GM23248 (cell line): ENCODE data around the gene KLHL30. TPM values are rescaled to one million over a fixed set of nuclear protein-coding genes. Genes with fewer than 3 reads are reported as not detected.
"Not testable (repeated sequence)": the region's sequence is repeated elsewhere in the genome, so short reads cannot be mapped to it uniquely, and the experiment has no call there.

Experiments used
- DNase-seq: peaks from one replicate; pipeline ENCODE4 v3.0.0-alpha.2; 2015
- H2AFZ ChIP-seq: fragments of 200-600 bp; sonication (generic); 2 replicates; pipeline ENCODE4 v1.6.1; 2016; ENCODE audit warnings: antibody characterized with exemption
- H3F3A ChIP-seq: fragments of 200-600 bp; sonication (generic); 2 replicates; pipeline ENCODE4 v1.6.1; 2016; ENCODE audit warnings: mild to moderate bottlenecking, antibody characterized with exemption, mixed run types; ENCODE audit not compliant: insufficient read depth
- H3K27ac ChIP-seq: fragments of 200-600 bp; sonication (generic); 2 replicates; pipeline ENCODE4 v1.5.1; 2016; ENCODE audit warnings: mild to moderate bottlenecking
- H3K27me3 ChIP-seq: fragments of 200-600 bp; sonication (generic); replicated peaks from 2 replicates; pipeline ENCODE4 v1.6.1; 2016; ENCODE audit warnings: mild to moderate bottlenecking; ENCODE audit not compliant: insufficient read depth
- H3K36me3 ChIP-seq: fragments of 200-600 bp; sonication (generic); 2 replicates; pipeline ENCODE4 v1.6.1; 2016; ENCODE audit warnings: low read depth, mild to moderate bottlenecking
- H3K4me1 ChIP-seq: fragments of 200-600 bp; sonication (generic); 2 replicates; pipeline ENCODE4 v1.6.1; 2016; ENCODE audit warnings: mild to moderate bottlenecking; ENCODE audit not compliant: insufficient read depth
- H3K4me2 ChIP-seq: fragments of 200-600 bp; sonication (generic); one replicate; pipeline ENCODE4 v1.6.1; 2016; ENCODE audit warnings: mild to moderate bottlenecking; ENCODE audit not compliant: unreplicated experiment
- H3K4me3 ChIP-seq: fragments of 200-600 bp; sonication (generic); 2 replicates; pipeline ENCODE4 v1.5.1; 2016; ENCODE audit warnings: mild to moderate bottlenecking
- H3K79me2 ChIP-seq: fragments of 200-600 bp; sonication (generic); 2 replicates; pipeline ENCODE4 v1.6.1; 2016; ENCODE audit warnings: mild to moderate bottlenecking; ENCODE audit not compliant: insufficient read depth
- H3K9ac ChIP-seq: fragments of 200-600 bp; sonication (generic); 2 replicates; pipeline ENCODE4 v1.6.1; 2016; ENCODE audit warnings: mild to moderate bottlenecking
- H3K9me2 ChIP-seq: fragments of 200-600 bp; sonication (generic); 2 replicates; pipeline ENCODE4 v1.6.1; 2016; ENCODE audit warnings: mixed run types, mild to moderate bottlenecking, moderate library complexity; ENCODE audit not compliant: insufficient read depth
- H3K9me3 ChIP-seq: fragments of 200-600 bp; sonication (generic); one replicate; pipeline ENCODE4 v1.6.1; 2017; ENCODE audit warnings: low read depth
- H4K20me1 ChIP-seq: fragments of 200-600 bp; sonication (generic); 2 replicates; pipeline ENCODE4 v1.6.0; 2016; ENCODE audit not compliant: insufficient read depth
- EZH2 ChIP-seq: fragments of 200-600 bp; sonication (generic); IDR thresholded peaks from 2 replicates; pipeline ENCODE4 v1.6.1; 2018; ENCODE audit warnings: antibody characterized with exemption, mild to moderate bottlenecking; ENCODE audit not compliant: insufficient read depth, poor library complexity, severe bottlenecking
- EZH2phosphoT487 ChIP-seq: fragments of 200-600 bp; sonication (generic); IDR thresholded peaks from 2 replicates; pipeline ENCODE4 v1.6.1; 2018; ENCODE audit warnings: antibody characterized with exemption, moderate library complexity, mild to moderate bottlenecking, low read depth; ENCODE audit not compliant: insufficient read depth
- WGBS, 2 experiments: methylation state at CpG; one replicate each; pipeline ENCODE4 v1.1.6; 2015 to 2017; ENCODE audit warnings: low lambda C conversion rate in 2 of 2, low coverage in 1 of 2; ENCODE audit errors: missing lambda C conversion rate in 2 of 2; 5-methylcytosine and 5-hydroxymethylcytosine counted together
- in situ Hi-C: fragments of 300-500 bp; cut with MboI; formaldehyde crosslinking; loops from 2 replicates; pipeline ENCODE4 v1.15.0; 2020
- polyA plus RNA-seq: library from polyadenylated mRNA; unstranded; fragments of >200 nt; fragmentation: Nextera tagmentation; extraction: Ambion mirVana; gene quantifications from 2 replicates; pipeline ENCODE4 v1.2.1, GENCODE V29; 2016
- total RNA-seq: library from RNA; depleted of rRNA; stranded (reverse); fragments of >200 nt; shearing (Covaris generic); gene quantifications from 2 replicates; pipeline ENCODE4 v1.2.3, GENCODE V29; 2014

Gene KLHL30
- total and polyA plus RNA-seq, 2 experiments from 2014 or later, result 0.05 to 0.11 TPM

DNA sequence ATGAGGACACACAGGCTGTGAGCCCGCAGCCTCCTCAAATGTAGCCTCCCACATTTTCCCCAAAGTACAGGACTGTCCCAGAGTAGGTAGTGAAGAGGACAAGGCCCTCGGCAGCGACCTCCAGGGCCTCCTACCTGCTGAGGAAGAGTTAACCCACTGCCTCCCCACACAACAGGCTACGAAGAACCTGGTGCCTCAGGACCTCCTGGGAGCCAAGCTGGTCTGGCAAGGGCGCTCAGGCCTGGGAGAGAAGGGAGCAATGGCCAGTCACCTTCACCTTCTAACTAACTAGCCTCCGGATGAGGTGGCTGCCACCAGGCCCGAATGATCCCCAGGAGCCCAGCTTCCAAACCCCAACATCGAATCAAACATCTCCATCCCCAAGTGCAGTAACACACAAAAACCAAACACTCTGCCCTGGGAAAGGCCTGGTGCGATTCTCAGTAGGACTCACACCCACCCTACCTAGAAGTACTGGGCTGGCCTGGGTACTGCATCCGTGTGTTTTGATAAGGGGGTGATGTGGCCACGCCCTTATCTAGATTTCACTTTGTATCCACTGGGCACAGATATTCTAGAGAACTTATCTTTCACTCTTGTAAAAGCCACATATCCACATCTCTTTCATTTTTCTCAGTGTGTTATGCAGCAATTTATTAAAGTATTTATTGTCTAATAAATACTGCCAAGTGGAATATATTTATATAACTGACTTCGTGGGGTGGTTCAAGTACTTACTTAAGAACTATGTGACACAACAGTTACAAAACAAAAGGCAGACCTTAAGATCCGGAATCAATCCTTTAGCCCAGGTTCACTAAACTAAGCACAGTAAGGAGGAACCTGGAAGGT is 30.0 kb downstream of the KLHL30 start:
- Histone ChIP-seq H3K4me2 (peak overlapping the region; percentile 83), H3K79me2 (peaks cover 10% of the 10 kb centered on the region; the same call in 1 of the 2 replicates), H3K4me3 (peak overlapping the region; percentile 62), H3K27ac (peak overlapping the region; percentile 96), H4K20me1 (no peaks in the 10 kb centered on the region), H3K9me3 (no peaks in the 10 kb centered on the region), H3K27me3 (no peaks in the 10 kb centered on the region), H3K4me1 (peaks cover 40% of the 10 kb centered on the region), H3K9me2 (no peaks in the 10 kb centered on the region), H2AFZ (no peak overlapping the region), H3F3A (peaks cover 47% of the 10 kb centered on the region), H3K9ac (peak overlapping the region; percentile 80), H3K36me3 (peaks cover 4% of the 10 kb centered on the region; the same call in 1 of the 2 replicates)
- DNase-seq, result no peak
- WGBS, 2 experiments, result 93% methylated on average over 13 of the region's 13 CpGs
- in situ Hi-C loops, result no loop called here
- no peak for TF ChIP-seq EZH2phosphoT487
- no peak for TF ChIP-seq EZH2

DNA sequence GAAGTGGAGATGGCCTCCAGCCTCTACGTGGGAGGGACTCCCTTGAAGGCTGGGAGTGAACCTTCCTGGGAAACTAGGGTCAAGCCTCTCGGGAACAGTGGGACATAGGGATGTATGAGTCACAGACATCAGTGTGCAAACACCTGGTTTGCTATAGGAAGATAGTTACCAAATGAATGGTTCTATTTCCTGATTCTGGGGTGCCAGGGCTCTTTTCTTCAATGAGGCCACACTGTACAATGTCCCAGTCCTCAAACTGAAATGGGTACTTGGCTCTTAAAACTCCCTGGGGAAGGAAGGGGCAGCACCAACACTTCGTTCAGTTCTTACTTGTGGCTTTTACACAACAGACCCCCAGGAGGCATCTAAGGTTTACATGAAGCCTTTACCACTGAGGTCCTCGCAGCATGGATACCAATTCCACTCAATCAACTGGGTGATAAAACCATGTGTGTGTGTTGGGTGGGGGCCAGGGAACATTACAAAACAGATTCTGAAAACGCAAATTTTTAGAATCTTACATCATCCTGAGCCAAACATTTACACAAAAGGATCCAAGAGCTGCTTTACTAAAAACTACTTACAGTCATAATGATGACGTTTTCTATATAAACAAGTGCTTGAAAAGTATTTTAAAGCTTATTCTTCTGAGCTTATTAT is 30.7 kb downstream of the KLHL30 start:
- peaks cover 9% of the 10 kb centered on the region for H3K36me3 ChIP-seq
- TF ChIP-seq EZH2 (no peak), EZH2phosphoT487 (no peak)
- H2AFZ ChIP-seq, result no peak overlapping the region
- no peaks in the 10 kb centered on the region for H3K27me3 ChIP-seq
- H3K4me3 ChIP-seq, result peak overlapping the region; percentile 62
- peaks cover 10% of the 10 kb centered on the region; the same call in 1 of the 2 replicates for H3K79me2 ChIP-seq
- no peaks in the 10 kb centered on the region for H3K9me3 ChIP-seq
- H3K4me1 ChIP-seq, result peaks cover 40% of the 10 kb centered on the region
- H3K4me2 ChIP-seq, result peak overlapping the region; percentile 83
- no peaks in the 10 kb centered on the region for H3K9me2 ChIP-seq
- no peaks in the 10 kb centered on the region for H4K20me1 ChIP-seq
- in situ Hi-C loops, result no loop called here
- 27 to 29% methylated on average over 6 of the region's 6 CpGs for WGBS, 2 experiments
- peak overlapping the region; percentile 80 for H3K9ac ChIP-seq
- peak overlapping the region; percentile 96 for H3K27ac ChIP-seq
- H3F3A ChIP-seq, result peaks cover 55% of the 10 kb centered on the region
- DNase-seq, result peak; percentile 93

DNA sequence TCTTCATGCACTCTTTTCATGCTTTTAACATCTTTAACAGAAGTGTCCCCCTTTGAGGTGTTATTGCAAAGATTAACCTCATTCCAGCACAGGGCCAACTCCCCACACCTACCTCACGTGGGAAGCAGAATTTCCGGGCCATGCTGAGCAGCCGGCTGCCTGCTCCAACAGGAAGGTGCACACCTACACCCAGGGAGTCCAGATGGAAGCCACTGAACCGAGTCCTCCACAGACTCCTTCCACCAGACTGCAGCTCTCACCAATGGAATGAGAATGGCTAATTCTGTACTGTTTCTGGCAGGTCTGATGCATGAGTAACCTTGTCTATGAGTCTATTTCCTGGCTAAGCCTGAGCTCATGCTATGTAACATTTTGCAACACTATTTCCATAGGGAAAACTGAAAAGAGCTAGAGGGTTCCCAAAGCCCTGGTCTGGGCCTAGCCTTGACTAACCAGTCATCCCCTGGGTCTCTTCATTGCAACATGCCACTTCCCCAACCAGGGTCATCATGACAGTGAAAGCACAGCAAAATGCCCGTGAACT is 31.3 kb downstream of the KLHL30 start:
- in situ Hi-C loops, result no loop called here
- H3K27me3 ChIP-seq, result no peaks in the 10 kb centered on the region
- no peaks in the 10 kb centered on the region for H3K9me2 ChIP-seq
- H3K4me2 ChIP-seq, result peak overlapping the region; percentile 83
- H3K36me3 ChIP-seq, result peaks cover 9% of the 10 kb centered on the region
- H4K20me1 ChIP-seq, result no peaks in the 10 kb centered on the region
- peaks cover 61% of the 10 kb centered on the region for H3F3A ChIP-seq
- no peaks in the 10 kb centered on the region for H3K9me3 ChIP-seq
- peak; percentile 98 for DNase-seq
- no peak for TF ChIP-seq EZH2
- TF ChIP-seq EZH2phosphoT487, result no peak
- H3K9ac ChIP-seq, result peak overlapping the region; percentile 80
- peaks cover 40% of the 10 kb centered on the region for H3K4me1 ChIP-seq
- H3K4me3 ChIP-seq, result peak overlapping the region; percentile 62
- peaks cover 10% of the 10 kb centered on the region; the same call in 1 of the 2 replicates for H3K79me2 ChIP-seq
- H3K27ac ChIP-seq, result peak overlapping the region; percentile 96
- no peak overlapping the region for H2AFZ ChIP-seq
- WGBS, 2 experiments, result 0 to 3% methylated on average over 5 of the region's 5 CpGs

DNA sequence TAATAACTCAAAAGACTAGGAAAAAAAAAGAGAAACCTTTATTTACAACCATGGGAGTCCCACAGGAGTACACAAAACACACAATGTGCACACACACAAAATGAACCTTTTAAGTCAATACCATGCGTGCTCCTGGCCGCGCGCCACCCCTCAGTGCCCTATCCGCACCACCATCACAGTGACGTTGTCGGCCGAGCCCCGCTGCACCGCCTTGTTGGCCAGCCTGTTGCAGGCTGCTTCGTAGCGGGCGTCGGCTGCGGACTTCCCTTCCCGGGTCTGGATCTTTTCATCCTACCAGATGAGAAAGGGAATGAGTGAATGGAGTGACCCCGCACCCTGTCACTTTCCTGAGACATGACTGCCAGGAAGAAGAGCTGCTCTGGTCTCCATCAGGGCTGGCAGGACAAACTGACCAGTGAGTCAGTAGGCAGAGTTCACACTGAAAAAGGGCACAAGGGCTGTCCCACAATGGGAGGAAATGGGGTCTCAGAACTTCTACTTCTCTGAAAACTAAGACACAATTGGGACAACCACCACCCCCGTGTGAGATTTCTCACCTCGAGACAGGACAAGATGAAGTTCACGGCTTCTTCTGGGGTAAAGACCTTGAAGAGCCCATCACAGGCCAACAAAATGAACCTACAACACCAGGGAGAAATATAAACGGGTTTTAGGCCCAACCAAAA is 32.1 kb downstream of the KLHL30 start:
- Histone ChIP-seq H3K79me2 (peaks cover 10% of the 10 kb centered on the region; the same call in 1 of the 2 replicates), H3K9ac (peak overlapping the region; percentile 80), H3K36me3 (peaks cover 11% of the 10 kb centered on the region), H3K9me3 (no peaks in the 10 kb centered on the region), H3K4me1 (peaks cover 40% of the 10 kb centered on the region), H3K9me2 (no peaks in the 10 kb centered on the region), H3F3A (peaks cover 62% of the 10 kb centered on the region), H3K4me2 (peak overlapping the region; percentile 33), H4K20me1 (no peaks in the 10 kb centered on the region), H2AFZ (no peak overlapping the region), H3K27me3 (no peaks in the 10 kb centered on the region), H3K27ac (peak overlapping the region; percentile 96), H3K4me3 (no peak overlapping the region)
- TF ChIP-seq EZH2phosphoT487, result no peak
- 87 to 92% methylated on average over 21 of the region's 21 CpGs for WGBS, 2 experiments
- in situ Hi-C loops, result no loop called here
- DNase-seq, result peak; percentile 21

DNA sequence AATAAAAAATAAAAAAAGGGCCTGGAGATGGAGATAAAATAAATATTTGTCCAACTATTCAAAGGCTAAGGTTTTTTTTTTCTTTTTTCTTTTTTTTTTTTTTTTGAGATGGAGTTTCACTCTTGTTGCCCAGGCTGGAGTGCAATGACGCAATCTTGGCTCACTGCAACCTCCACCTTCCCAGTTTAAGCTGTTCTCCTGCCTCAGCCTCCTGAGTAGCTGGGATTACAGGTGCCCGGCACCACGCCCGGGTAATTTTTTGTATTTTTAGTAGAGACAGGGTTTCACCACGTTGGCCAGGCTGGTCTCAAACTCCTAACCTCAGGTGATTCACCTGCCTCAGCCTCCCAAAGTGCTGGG is 32.6 kb downstream of the KLHL30 start:
- H3K9me3 ChIP-seq, H3K27me3 ChIP-seq, in situ Hi-C loops, DNase-seq, H4K20me1 ChIP-seq, H2AFZ ChIP-seq, H3K4me3 ChIP-seq, H3K9me2 ChIP-seq: not testable (repeated sequence)
- H3K4me2 ChIP-seq, result peak overlapping the region; percentile 4
- H3K4me1 ChIP-seq, result peaks cover 40% of the 10 kb centered on the region
- WGBS, 2 experiments, result 89 to 96% methylated on average over 5 of the region's 5 CpGs
- peaks cover 10% of the 10 kb centered on the region; the same call in 1 of the 2 replicates for H3K79me2 ChIP-seq
- H3K27ac ChIP-seq, result peak overlapping the region; percentile 96
- peaks cover 12% of the 10 kb centered on the region for H3K36me3 ChIP-seq
- peak overlapping the region; percentile 80 for H3K9ac ChIP-seq
- peaks cover 62% of the 10 kb centered on the region for H3F3A ChIP-seq
